PFSK-1 (cell line): ENCODE measurements around the gene PRKAG2.

Source experiments
- FOXP2 ChIP-seq: optimal IDR thresholded peaks from 2 replicates; pipeline ENCODE3; 2011; ENCODE audit warnings: borderline replicate concordance, control low read depth, inconsistent platforms; ENCODE audit not compliant: insufficient read depth; ENCODE audit errors: extremely low read length, extremely low read depth
- POLR2AphosphoS5 ChIP-seq: IDR thresholded peaks from 2 replicates; pipeline ENCODE4 v1.6.1; 2012; ENCODE audit warnings: low read depth, mild to moderate bottlenecking, control low read depth, low read length, moderate library complexity
- SIN3A ChIP-seq: IDR thresholded peaks from 2 replicates; pipeline ENCODE4 v1.6.1; 2012; ENCODE audit warnings: mild to moderate bottlenecking, low read length, moderate library complexity, borderline replicate concordance; ENCODE audit not compliant: insufficient read depth
- TAF1 ChIP-seq: IDR thresholded peaks from 2 replicates; pipeline ENCODE4 v1.6.1; 2012; ENCODE audit warnings: low read length, control low read depth, borderline replicate concordance; ENCODE audit not compliant: insufficient read depth
- TF ChIP-seq, protein P1 (sequence below), 2 experiments: IDR thresholded peaks; 2 replicates each; pipeline versions ENCODE4 v1.6.1 to v1.8.0; 2011 to 2012; ENCODE audit warnings: low read depth in 2 of 2, low read length in 2 of 2, control low read depth in 1 of 2, inconsistent platforms in 1 of 2, mild to moderate bottlenecking in 1 of 2, moderate library complexity in 1 of 2; ENCODE audit not compliant: insufficient read depth in 1 of 2

Gene PRKAG2

DNA sequence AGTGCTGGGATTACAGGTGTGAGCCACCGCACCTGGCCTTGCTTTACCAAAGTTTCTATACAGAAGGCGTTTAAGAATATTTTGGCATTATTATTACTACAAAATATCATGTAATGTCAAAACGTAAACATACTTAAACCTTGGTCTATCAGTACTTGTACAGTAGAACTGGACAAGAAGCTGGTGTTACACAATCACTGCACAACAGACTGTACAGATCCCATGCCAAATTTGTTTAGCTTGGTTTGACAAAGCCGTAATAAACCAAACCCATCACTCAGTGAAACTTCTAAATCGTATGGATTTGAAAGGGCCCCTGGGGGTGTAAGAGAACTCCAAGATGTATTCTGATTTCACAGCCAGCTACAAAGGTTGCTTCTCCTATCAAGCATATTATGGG, 305.4 kb downstream of the PRKAG2 start:
- TF ChIP-seq TAF1, result no peak
- TF ChIP-seq, protein P1, sequence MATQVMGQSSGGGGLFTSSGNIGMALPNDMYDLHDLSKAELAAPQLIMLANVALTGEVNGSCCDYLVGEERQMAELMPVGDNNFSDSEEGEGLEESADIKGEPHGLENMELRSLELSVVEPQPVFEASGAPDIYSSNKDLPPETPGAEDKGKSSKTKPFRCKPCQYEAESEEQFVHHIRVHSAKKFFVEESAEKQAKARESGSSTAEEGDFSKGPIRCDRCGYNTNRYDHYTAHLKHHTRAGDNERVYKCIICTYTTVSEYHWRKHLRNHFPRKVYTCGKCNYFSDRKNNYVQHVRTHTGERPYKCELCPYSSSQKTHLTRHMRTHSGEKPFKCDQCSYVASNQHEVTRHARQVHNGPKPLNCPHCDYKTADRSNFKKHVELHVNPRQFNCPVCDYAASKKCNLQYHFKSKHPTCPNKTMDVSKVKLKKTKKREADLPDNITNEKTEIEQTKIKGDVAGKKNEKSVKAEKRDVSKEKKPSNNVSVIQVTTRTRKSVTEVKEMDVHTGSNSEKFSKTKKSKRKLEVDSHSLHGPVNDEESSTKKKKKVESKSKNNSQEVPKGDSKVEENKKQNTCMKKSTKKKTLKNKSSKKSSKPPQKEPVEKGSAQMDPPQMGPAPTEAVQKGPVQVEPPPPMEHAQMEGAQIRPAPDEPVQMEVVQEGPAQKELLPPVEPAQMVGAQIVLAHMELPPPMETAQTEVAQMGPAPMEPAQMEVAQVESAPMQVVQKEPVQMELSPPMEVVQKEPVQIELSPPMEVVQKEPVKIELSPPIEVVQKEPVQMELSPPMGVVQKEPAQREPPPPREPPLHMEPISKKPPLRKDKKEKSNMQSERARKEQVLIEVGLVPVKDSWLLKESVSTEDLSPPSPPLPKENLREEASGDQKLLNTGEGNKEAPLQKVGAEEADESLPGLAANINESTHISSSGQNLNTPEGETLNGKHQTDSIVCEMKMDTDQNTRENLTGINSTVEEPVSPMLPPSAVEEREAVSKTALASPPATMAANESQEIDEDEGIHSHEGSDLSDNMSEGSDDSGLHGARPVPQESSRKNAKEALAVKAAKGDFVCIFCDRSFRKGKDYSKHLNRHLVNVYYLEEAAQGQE (IDR thresholded peaks at IDR 0.05; ENCODE audit: insufficient read depth in 1 of 2, low read depth in 2 of 2, low read length in 2 of 2), result no peak
- no peak for TF ChIP-seq SIN3A
- no peak for TF ChIP-seq FOXP2

DNA sequence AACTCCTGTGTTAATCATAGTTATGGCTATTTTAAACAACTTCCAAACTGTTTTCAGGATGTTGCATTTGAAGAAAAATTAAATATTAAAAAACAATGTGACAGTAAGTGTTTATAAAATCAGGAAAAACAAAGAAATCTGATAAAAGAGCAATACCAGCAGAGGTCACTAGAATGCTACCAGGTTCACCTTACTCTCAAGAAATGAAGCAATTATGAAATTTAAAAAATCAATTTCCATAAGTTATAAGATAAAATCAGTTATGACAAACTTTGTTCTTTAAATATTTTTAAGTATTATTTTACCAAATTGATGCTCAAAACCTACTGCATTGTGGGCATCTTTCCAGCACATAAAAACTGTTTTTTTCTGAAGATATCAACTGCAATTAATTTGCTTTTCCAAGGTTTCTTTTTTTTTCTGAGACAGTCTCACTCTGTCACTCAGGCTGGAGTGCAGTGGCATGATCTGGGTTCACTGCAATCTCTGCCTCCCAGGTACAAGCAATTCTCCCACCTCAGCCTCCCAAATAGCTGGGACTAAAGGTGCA, 306.5 kb downstream of the PRKAG2 start:
- TF ChIP-seq POLR2AphosphoS5 (no peak), SIN3A (no peak), TAF1 (no peak)
- TF ChIP-seq, protein P1 (IDR thresholded peaks at IDR 0.05; ENCODE audit: insufficient read depth in 1 of 2, low read depth in 2 of 2, low read length in 2 of 2), result no peak

DNA sequence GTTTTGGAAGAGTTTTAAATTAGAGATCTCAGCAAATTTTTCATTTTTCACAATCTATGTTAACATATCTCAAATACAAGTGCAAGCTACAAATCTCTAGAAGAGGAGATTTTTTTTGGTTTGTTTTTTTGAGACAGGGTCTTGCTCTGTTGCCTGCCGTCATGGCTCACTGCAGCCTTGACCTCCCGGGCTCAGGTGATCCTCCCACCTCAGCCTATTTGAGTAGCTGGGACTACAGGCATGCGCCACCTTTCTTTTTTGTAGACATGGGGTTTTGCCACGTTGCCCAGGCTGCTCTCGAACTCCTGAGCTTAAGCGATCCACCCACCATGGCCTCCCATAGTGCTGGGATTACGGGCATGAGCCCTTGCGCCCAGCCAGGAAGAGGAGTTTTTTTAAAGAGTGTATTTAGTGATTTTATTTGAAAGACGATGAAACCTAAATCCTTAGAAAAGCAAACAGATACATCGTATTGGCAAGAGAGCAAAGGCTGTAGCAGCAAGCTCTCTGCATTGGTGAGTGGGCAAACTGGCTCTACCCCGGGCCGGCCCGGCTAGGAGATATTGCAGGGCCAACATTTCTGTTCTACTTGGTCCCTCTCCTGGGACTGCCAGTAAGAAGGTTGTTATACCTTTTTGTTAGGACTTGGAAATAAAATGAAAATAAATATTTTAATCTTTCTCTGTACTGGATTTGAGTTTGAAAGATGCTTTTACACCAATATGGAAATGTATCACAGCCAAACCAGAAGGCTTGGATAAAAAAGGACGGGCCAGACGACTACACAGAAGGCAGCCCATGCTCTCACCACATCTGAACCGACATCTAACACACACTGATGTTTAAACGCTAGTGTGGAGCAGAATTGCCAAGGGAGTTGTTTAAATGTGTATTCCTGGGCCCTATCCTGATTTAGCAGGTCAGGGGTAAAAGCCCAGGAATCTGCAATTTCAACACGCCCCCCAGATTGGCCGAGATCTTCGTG, 307.7 kb downstream of the PRKAG2 start:
- no peak for TF ChIP-seq POLR2AphosphoS5
- TF ChIP-seq, protein P1 (IDR thresholded peaks at IDR 0.05; ENCODE audit: insufficient read depth in 1 of 2, low read depth in 2 of 2, low read length in 2 of 2), result no peak
- no peak for TF ChIP-seq FOXP2
- TF ChIP-seq TAF1, result no peak
- no peak for TF ChIP-seq SIN3A

DNA sequence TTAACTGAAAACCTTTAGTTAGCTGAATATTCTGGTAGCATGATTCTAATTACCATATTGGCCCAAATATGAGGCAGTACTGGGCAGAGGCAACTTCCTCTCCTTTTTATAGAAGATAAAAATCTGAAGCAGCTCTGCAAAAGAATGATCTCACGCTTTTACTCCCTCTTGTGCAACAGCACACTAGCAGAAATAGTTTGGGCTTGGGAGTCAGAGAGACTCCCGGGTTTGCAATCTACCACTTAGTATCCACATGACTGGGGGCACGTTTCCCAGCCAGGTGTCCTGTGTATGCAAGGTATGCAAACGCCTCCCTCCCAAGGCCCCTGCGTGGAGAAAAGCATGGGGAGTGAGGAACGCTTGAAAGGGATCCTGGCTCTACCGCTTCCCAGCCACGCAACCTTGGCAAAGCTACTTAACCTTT, 310.0 kb downstream of the PRKAG2 start:
- TF ChIP-seq, protein P1 (IDR thresholded peaks at IDR 0.05; ENCODE audit: insufficient read depth in 1 of 2, low read depth in 2 of 2, low read length in 2 of 2), result no peak
- no peak for TF ChIP-seq FOXP2
- TF ChIP-seq POLR2AphosphoS5, result no peak
- no peak for TF ChIP-seq TAF1
- TF ChIP-seq SIN3A, result no peak
